Measurements from ENCODE around the gene ACSF2. TPM values are rescaled to one million over a fixed set of nuclear protein-coding genes. Genes with fewer than 3 reads are reported as not detected.
"Not testable (repeated sequence)": the region's sequence is repeated elsewhere in the genome, so short reads cannot be mapped to it uniquely, and the experiment has no call there.

ACSF2 gene
- total RNA-seq, result 148 TPM
- long read RNA-seq, transcript ACSF2-201 (16 exons, 2,235 nt), result major isoform, 108 of 235 reads
- long read RNA-seq, partial matches to known transcripts, result 90 of 235 reads
- long read RNA-seq, other reads (novel, unspliced or antisense), result 36 of 235 reads

GRCh38 chr17:50425682-50426471 lies at the start of gene ACSF2:
ACSF2 (plus strand) TSS chr17:50426218; CDS start chr17:50426262, 44 bp downstream.
- peak; percentile 93 for DNase-seq (ENCODE audit: low spot score)

- no peak for DNase-seq (ENCODE audit: low spot score)
Observed at GRCh38 chr17:50379351-50380132, 46.5 kb upstream of the ACSF2 start.

GRCh38 chr17:50380369-50381259 lies 45.4 kb upstream of the ACSF2 start:
- DNase-seq (ENCODE audit: low spot score), result no peak

- no peak for DNase-seq (ENCODE audit: low spot score)
Observed at GRCh38 chr17:50381260-50381815, 44.7 kb upstream of the ACSF2 start.

- DNase-seq (ENCODE audit: low spot score), result no peak
Observed at GRCh38 chr17:50381920-50382319, 44.1 kb upstream of the ACSF2 start.

GRCh38 chr17:50382931-50383330 lies 43.1 kb upstream of the ACSF2 start:
- no peak for DNase-seq (ENCODE audit: low spot score)

- no peak for DNase-seq (ENCODE audit: low spot score)
Observed at GRCh38 chr17:50386510-50386909, 39.5 kb upstream of the ACSF2 start.

- DNase-seq (ENCODE audit: low spot score), result no peak
Observed at GRCh38 chr17:50388728-50389127, 37.3 kb upstream of the ACSF2 start.

- no peak for DNase-seq (ENCODE audit: low spot score)
Observed at GRCh38 chr17:50389534-50389933, 36.5 kb upstream of the ACSF2 start.

- no peak for DNase-seq (ENCODE audit: low spot score)
Observed at GRCh38 chr17:50392621-50393020, 33.4 kb upstream of the ACSF2 start.

- DNase-seq (ENCODE audit: low spot score), result no peak
Observed at GRCh38 chr17:50393700-50394099, 32.3 kb upstream of the ACSF2 start.

GRCh38 chr17:50394711-50395110 lies 31.3 kb upstream of the ACSF2 start:
- no peak for DNase-seq (ENCODE audit: low spot score)

GRCh38 chr17:50396261-50397110 lies 29.5 kb upstream of the ACSF2 start:
- DNase-seq (ENCODE audit: low spot score), result no peak

- peak; percentile 98 for DNase-seq (ENCODE audit: low spot score)
Observed at GRCh38 chr17:50397111-50397918, 28.7 kb upstream of the ACSF2 start, which contains the start of gene LRRC59. LRRC59 (minus strand) TSS chr17:50397523; CDS start chr17:50397317, 206 bp downstream.

GRCh38 chr17:50397919-50398285 lies 28.1 kb upstream of the ACSF2 start:
- no peak for DNase-seq (ENCODE audit: low spot score)

GRCh38 chr17:50398672-50399071 lies 27.3 kb upstream of the ACSF2 start:
- DNase-seq (ENCODE audit: low spot score), result not testable (repeated sequence)

- not testable (repeated sequence) for DNase-seq (ENCODE audit: low spot score)
Observed at GRCh38 chr17:50399591-50399990, 26.4 kb upstream of the ACSF2 start.

GRCh38 chr17:50405351-50405750 lies 20.7 kb upstream of the ACSF2 start:
- DNase-seq (ENCODE audit: low spot score), result not testable (repeated sequence)

GRCh38 chr17:50406578-50406977 lies 19.4 kb upstream of the ACSF2 start:
- DNase-seq (ENCODE audit: low spot score), result no peak
